ENCODE measurements around the gene MYH11.

The MYH11 gene

GRCh38 chr16:15716694-15717447 is 140.0 kb downstream of the MYH11 start:
- no peak for DNase-seq (ENCODE audit: extremely low read depth, low read depth)
- TF ChIP-seq CTCF (IDR thresholded peaks at IDR 0.05; ENCODE audit: low read depth, low read length, missing control alignments): no peak
- no peak overlapping the region for H3K4me3 ChIP-seq (replicated peaks; ENCODE audit: low read depth, low read length)

DNA sequence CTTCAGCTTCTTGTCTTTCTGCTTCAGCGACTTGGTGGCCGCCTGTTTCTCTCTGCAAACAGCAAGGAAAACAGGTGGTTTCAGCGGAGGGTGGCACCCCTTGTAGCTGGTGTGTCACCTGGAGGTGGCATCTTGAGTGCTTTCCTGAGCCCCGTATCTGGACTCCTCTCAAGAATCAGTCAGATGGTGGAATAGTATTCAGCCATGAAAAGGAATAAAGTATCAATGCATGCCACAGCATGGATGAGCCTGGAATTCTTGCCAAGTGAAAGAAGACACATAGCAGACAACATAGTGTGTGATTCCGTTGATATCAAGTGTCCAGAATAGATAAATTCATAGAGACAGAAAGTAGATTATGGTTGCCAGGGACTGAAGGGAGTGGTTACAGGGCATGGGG is 141.6 kb downstream of the MYH11 start:
- no peak for DNase-seq (ENCODE audit: extremely low read depth, low read depth)
- TF ChIP-seq CTCF (IDR thresholded peaks at IDR 0.05; ENCODE audit: low read depth, low read length, missing control alignments): no peak
- no peak overlapping the region for H3K4me3 ChIP-seq (replicated peaks; ENCODE audit: low read depth, low read length)

- no peak for TF ChIP-seq CTCF (IDR thresholded peaks at IDR 0.05; ENCODE audit: low read depth, low read length, missing control alignments)
- DNase-seq (ENCODE audit: extremely low read depth, low read depth): no peak
Observed at GRCh38 chr16:15714393-15715172, 142.2 kb downstream of the MYH11 start.

DNA sequence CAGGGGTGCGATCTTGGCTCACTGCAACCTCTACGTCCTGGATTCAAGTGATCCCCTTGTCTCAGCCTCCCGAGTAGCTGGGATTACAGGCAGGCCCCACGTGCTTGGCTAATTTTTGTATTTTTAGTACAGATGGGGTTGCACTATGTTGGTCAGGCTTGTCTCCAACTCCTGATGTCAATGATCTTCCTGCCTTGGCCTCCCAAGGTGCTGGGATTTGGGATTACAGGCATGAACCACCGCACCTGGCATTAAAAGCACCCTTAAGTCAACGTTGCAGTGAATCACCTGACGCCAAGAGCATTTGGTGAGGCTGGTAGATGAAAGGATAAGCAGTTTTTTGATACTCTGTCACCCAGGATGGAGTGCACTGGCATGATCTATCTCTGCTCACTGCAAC is 147.8 kb downstream of the MYH11 start:
- no peak for DNase-seq (ENCODE audit: extremely low read depth, low read depth)
- TF ChIP-seq CTCF (IDR thresholded peaks at IDR 0.05; ENCODE audit: low read depth, low read length, missing control alignments): no peak
- H3K4me3 ChIP-seq (replicated peaks; ENCODE audit: low read depth, low read length): no peak overlapping the region

More at GRCh38 chr16:15714393-15715172, 142.2 kb downstream of the MYH11 start:
- H3K4me3 ChIP-seq (replicated peaks; ENCODE audit: low read depth, low read length): no peak overlapping the region

- DNase-seq (ENCODE audit: extremely low read depth, low read depth): no peak
Observed at GRCh38 chr16:15708096-15708495, 148.7 kb downstream of the MYH11 start.

DNA sequence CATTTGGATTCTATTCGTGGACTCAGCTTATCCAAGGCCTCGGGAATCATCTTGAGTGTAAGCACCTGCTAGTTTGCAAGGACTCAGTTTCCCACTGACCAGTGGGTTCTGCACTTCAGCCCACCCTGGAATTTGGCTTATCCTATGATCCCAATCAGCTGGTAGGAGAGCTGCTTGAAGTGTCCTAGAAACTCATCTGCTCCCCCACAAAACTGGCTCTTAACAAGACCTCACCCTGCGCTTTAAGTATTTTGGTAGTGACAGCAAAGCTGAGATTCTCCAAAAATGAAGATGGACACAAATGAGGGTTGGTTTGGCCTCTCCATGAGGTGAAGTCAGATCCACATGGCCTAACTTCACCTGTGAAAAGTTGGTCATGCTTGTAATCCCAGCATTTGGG is 149.5 kb downstream of the MYH11 start:
- no peak for TF ChIP-seq CTCF (IDR thresholded peaks at IDR 0.05; ENCODE audit: low read depth, low read length, missing control alignments)
- H3K4me3 ChIP-seq (replicated peaks; ENCODE audit: low read depth, low read length): no peak overlapping the region
- no peak for DNase-seq (ENCODE audit: extremely low read depth, low read depth)

More at GRCh38 chr16:15708096-15708495, 148.7 kb downstream of the MYH11 start:
- H3K4me3 ChIP-seq (replicated peaks; ENCODE audit: low read depth, low read length): no peak overlapping the region
- TF ChIP-seq CTCF (IDR thresholded peaks at IDR 0.05; ENCODE audit: low read depth, low read length, missing control alignments): no peak

All from HFF-Myc (cell line).